Transverse colon (tissue), 3 donors: ENCODE data around the gene CHCHD5.

Experiments used
- POLR2A ChIP-seq: fragments of 450-650 bp; IDR thresholded peaks from one replicate; pipeline ENCODE4 v1.6.1; 2016; ENCODE audit warnings: antibody characterized with exemption, mild to moderate bottlenecking, moderate library complexity
- POLR2AphosphoS5 ChIP-seq, 3 donors: sonication (generic); formaldehyde crosslinking; IDR thresholded peaks; one replicate each; pipeline ENCODE4 v1.6.1; 2016; ENCODE audit warnings: antibody characterized with exemption in 3 of 3

GRCh38 chr2:112630268-112630667, 45.9 kb downstream of the CHCHD5 start:
- TF ChIP-seq POLR2AphosphoS5 (IDR thresholded peaks at IDR 0.05): no peak
- TF ChIP-seq POLR2A: no peak
